Effector memory CD4-positive, alpha-beta T cell (primary cell): ENCODE results near the gene SMARCAL1.

Experiments used
- DNase-seq, 3 donors: peaks; one replicate each; pipeline ENCODE4 v3.0.0-alpha.2; 2020
- H3K27ac ChIP-seq: 2 replicates; pipeline ENCODE4 v1.7.0; 2013; ENCODE audit warnings: mild to moderate bottlenecking, low read length, moderate library complexity; ENCODE audit not compliant: insufficient read depth, poor library complexity, severe bottlenecking
- H3K27me3 ChIP-seq: replicated peaks from 2 replicates; pipeline ENCODE4 v1.7.0; 2013; ENCODE audit warnings: mild to moderate bottlenecking, low read length; ENCODE audit not compliant: insufficient read depth, control insufficient read depth, poor library complexity, severe bottlenecking
- H3K36me3 ChIP-seq: 2 replicates; pipeline ENCODE4 v1.7.0; 2013; ENCODE audit warnings: mild to moderate bottlenecking, low read length, moderate library complexity; ENCODE audit not compliant: control insufficient read depth, insufficient read depth
- H3K4me1 ChIP-seq: 2 replicates; pipeline ENCODE4 v1.7.0; 2013; ENCODE audit warnings: low read length, mild to moderate bottlenecking; ENCODE audit not compliant: control insufficient read depth, insufficient read depth, poor library complexity, severe bottlenecking
- H3K4me3 ChIP-seq: 2 replicates; pipeline ENCODE4 v1.7.0; 2013; ENCODE audit warnings: low read length, low read depth, mild to moderate bottlenecking; ENCODE audit not compliant: insufficient read depth, poor library complexity, severe bottlenecking
- H3K9me3 ChIP-seq: 2 replicates; pipeline ENCODE4 v1.7.0; 2013; ENCODE audit warnings: mild to moderate bottlenecking, low read length, moderate library complexity; ENCODE audit not compliant: control insufficient read depth

The SMARCAL1 gene

GRCh38 chr2:216467845-216468244, 55.6 kb downstream of the SMARCAL1 start:
- Histone ChIP-seq H3K27me3 (no peaks in the 10 kb centered on the region), H3K36me3 (peaks cover 9% of the 10 kb centered on the region), H3K9me3 (no peaks in the 10 kb centered on the region), H3K4me3 (no peak overlapping the region), H3K27ac (no peak overlapping the region), H3K4me1 (no peaks in the 10 kb centered on the region)
- no peak for DNase-seq

- DNase-seq: no peak
- Histone ChIP-seq H3K4me3 (no peak overlapping the region), H3K27ac (no peak overlapping the region), H3K36me3 (peaks cover 9% of the 10 kb centered on the region), H3K9me3 (no peaks in the 10 kb centered on the region), H3K4me1 (no peaks in the 10 kb centered on the region), H3K27me3 (no peaks in the 10 kb centered on the region)
Observed at GRCh38 chr2:216469661-216470060, 57.4 kb downstream of the SMARCAL1 start.

DNA sequence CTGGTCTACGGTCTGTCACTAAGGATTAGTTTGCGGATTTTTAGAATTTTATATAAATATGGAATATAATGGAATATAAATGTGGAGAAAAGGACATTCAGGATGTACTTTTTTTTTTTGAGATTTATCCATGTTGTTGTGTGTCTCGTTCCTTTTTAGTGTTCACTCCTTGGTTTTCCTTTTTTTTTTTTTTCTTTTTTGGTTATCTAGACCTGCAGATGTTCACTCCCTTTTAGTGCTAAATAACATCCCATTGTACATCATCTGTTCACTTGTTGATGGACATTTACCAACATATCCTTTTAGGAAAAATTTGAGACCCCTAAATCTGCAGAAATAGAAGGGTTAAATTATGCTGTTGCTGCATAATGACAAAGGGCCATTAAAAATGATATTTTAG, 60.9 kb downstream of the SMARCAL1 start:
- H3K9me3 ChIP-seq: no peaks in the 10 kb centered on the region
- no peaks in the 10 kb centered on the region for H3K4me1 ChIP-seq
- H3K36me3 ChIP-seq: peaks cover 14% of the 10 kb centered on the region
- no peaks in the 10 kb centered on the region for H3K27me3 ChIP-seq
- no peak overlapping the region for H3K27ac ChIP-seq
- no peak for DNase-seq
- H3K4me3 ChIP-seq: no peak overlapping the region

DNA sequence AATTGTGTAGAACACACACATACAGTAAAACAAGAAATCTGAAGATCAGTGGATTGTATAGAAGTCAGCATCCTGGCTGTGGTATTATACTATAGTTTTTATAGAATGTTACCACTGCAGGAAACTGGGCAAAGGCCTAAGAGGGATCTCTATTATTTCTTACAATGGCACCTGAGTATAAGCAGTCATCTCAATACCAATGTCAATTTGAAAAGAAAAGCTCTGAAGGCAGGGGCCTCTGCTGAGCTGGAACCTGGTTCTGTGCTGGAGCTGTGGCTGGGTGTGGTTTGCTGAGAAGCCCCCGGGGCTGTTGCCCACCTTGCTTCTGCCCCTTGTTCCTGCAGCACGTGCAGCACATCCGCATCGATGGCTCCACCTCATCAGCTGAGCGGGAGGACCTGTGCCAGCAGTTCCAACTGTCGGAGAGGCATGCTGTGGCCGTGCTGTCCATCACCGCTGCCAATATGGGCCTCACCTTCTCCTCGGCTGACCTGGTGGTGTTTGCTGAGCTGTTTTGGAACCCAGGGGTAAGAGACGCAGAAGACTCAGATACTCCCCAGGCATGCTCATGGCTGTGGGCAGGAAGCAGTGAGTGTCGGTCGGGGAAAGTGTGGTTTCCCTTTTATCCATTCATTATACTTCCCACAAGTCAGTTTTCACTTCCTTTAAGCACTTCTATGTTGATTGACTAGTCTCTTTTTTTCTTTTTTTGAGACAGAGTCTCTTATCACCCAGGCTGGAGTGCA, 62.8 kb downstream of the SMARCAL1 start:
- no peak overlapping the region for H3K27ac ChIP-seq
- peaks cover 23% of the 10 kb centered on the region for H3K36me3 ChIP-seq
- no peak for DNase-seq
- H3K9me3 ChIP-seq: no peaks in the 10 kb centered on the region
- no peak overlapping the region for H3K4me3 ChIP-seq
- H3K4me1 ChIP-seq: no peaks in the 10 kb centered on the region
- H3K27me3 ChIP-seq: no peaks in the 10 kb centered on the region

DNA sequence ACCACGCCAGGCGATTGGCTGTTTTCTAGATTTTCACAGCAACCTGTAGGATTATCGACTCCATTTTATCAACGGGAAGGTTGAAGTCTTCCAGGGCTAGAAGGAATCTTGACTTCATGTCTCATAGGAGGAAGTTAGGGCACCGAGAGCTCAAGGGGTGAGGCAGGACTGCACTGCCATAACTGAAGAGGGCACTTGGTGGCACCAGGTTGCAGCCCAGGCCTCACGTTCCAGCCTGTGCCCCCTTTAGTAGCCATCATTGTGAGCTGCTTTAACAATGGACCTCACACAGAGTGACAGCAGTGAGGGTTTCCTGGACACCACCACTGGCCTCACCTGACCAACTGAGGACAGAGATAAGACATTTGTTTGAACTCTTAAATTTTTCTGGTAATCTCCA, 63.5 kb downstream of the SMARCAL1 start:
- no peaks in the 10 kb centered on the region for H3K4me1 ChIP-seq
- no peak overlapping the region for H3K4me3 ChIP-seq
- H3K27ac ChIP-seq: no peak overlapping the region
- DNase-seq: no peak
- H3K9me3 ChIP-seq: no peaks in the 10 kb centered on the region
- no peaks in the 10 kb centered on the region for H3K27me3 ChIP-seq
- H3K36me3 ChIP-seq: peaks cover 23% of the 10 kb centered on the region

- H3K27ac ChIP-seq: no peak overlapping the region
- H3K4me3 ChIP-seq: no peak overlapping the region
- H3K36me3 ChIP-seq: peaks cover 23% of the 10 kb centered on the region
- no peak for DNase-seq
- H3K9me3 ChIP-seq: no peaks in the 10 kb centered on the region
- H3K4me1 ChIP-seq: no peaks in the 10 kb centered on the region
- H3K27me3 ChIP-seq: no peaks in the 10 kb centered on the region
Observed at GRCh38 chr2:216477283-216478035, 65.2 kb downstream of the SMARCAL1 start.

DNA sequence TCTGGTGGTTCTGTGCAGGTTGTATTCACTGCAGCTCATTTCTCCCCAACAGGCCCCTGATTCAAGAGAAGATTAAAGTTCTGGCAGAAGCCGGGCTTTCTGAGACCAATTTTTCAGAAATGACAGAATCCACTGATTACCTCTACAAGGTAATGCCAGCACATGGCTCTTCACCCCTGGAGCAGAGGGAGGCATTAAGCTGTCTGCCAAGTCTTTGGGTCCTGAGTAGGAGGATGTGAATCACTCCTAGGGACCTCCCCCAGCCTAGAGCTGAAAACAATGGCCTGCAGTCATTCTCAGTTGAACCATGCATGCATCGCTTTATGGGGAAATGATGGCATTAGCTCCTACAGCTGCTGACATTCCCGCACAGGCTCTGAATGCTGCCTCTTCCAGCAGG, 65.9 kb downstream of the SMARCAL1 start:
- Histone ChIP-seq H3K27me3 (no peaks in the 10 kb centered on the region), H3K36me3 (peaks cover 23% of the 10 kb centered on the region), H3K9me3 (no peaks in the 10 kb centered on the region), H3K27ac (no peak overlapping the region), H3K4me1 (no peaks in the 10 kb centered on the region), H3K4me3 (no peak overlapping the region)
- no peak for DNase-seq

- H3K4me3 ChIP-seq: no peak overlapping the region
- DNase-seq: no peak
- H3K27ac ChIP-seq: no peak overlapping the region
- H3K36me3 ChIP-seq: peaks cover 23% of the 10 kb centered on the region
- H3K27me3 ChIP-seq: no peaks in the 10 kb centered on the region
- no peaks in the 10 kb centered on the region for H3K4me1 ChIP-seq
- no peaks in the 10 kb centered on the region for H3K9me3 ChIP-seq
Observed at GRCh38 chr2:216478791-216479190, 66.5 kb downstream of the SMARCAL1 start.

- no peak overlapping the region for H3K4me3 ChIP-seq
- H3K4me1 ChIP-seq: no peaks in the 10 kb centered on the region
- no peaks in the 10 kb centered on the region for H3K27me3 ChIP-seq
- H3K36me3 ChIP-seq: peaks cover 23% of the 10 kb centered on the region
- H3K27ac ChIP-seq: no peak overlapping the region
- H3K9me3 ChIP-seq: no peaks in the 10 kb centered on the region
- DNase-seq: no peak
Observed at GRCh38 chr2:216480221-216480620, 67.9 kb downstream of the SMARCAL1 start.

DNA sequence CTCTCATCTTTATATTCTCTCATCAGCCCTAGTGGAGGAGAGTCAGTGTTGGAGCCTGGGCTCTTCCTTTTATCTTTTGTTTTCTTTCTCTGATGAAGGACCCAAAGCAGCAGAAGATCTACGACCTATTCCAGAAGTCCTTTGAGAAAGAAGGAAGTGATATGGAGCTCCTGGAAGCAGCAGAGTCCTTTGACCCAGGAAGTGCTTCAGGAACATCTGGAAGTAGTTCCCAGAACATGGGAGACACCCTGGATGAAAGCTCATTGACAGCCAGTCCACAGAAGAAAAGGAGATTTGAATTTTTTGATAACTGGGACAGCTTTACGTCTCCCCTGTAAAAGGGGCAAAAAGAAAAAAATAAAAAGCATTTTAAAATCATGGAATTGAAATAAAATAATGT, 70.4 kb downstream of the SMARCAL1 start:
- Histone ChIP-seq H3K36me3 (peaks cover 18% of the 10 kb centered on the region), H3K27ac (no peak overlapping the region), H3K4me1 (no peaks in the 10 kb centered on the region), H3K4me3 (no peak overlapping the region), H3K9me3 (no peaks in the 10 kb centered on the region), H3K27me3 (no peaks in the 10 kb centered on the region)
- no peak for DNase-seq
